GM21447 (cell line): ENCODE results near the gene DENND1A.
"Not testable (repeated sequence)": the region's sequence is repeated elsewhere in the genome, so short reads cannot be mapped to it uniquely, and the experiment has no call there.

ENCODE experiments used
- ATAC-seq: cut with Tn5 transposase; IDR thresholded peaks from one replicate; pipeline ENCODE4 v1.9.1; 2021; ENCODE audit not compliant: unreplicated experiment

The DENND1A gene

GRCh38 chr9:123825342-123826060 lies 104.4 kb downstream of the DENND1A start:
- ATAC-seq = no peak

- ATAC-seq = no peak
These were observed 106.6 kb downstream of the DENND1A start for GRCh38 chr9:123823194-123823947.

- ATAC-seq = no peak
These were observed 108.3 kb downstream of the DENND1A start for GRCh38 chr9:123821619-123822018.

- no peak for ATAC-seq
These were observed 109.8 kb downstream of the DENND1A start for GRCh38 chr9:123820139-123820538.

GRCh38 chr9:123816817-123817472 lies 113.0 kb downstream of the DENND1A start:
- ATAC-seq = no peak

GRCh38 chr9:123815856-123816255 lies 114.1 kb downstream of the DENND1A start:
- ATAC-seq = not testable (repeated sequence)

GRCh38 chr9:123814496-123814895 lies 115.4 kb downstream of the DENND1A start:
- no peak for ATAC-seq

GRCh38 chr9:123812984-123813383 lies 116.9 kb downstream of the DENND1A start:
- ATAC-seq = no peak

GRCh38 chr9:123807251-123807650 lies 122.7 kb downstream of the DENND1A start:
- no peak for ATAC-seq

GRCh38 chr9:123806829-123807228 lies 123.1 kb downstream of the DENND1A start:
- no peak for ATAC-seq

- no peak for ATAC-seq
These were observed 131.7 kb downstream of the DENND1A start for GRCh38 chr9:123798195-123798594.

GRCh38 chr9:123796618-123797484 lies 133.1 kb downstream of the DENND1A start:
- no peak for ATAC-seq

GRCh38 chr9:123796094-123796493 lies 133.8 kb downstream of the DENND1A start:
- ATAC-seq = no peak

- ATAC-seq = no peak
These were observed 134.6 kb downstream of the DENND1A start for GRCh38 chr9:123795336-123795735.

GRCh38 chr9:123792501-123792900 lies 137.4 kb downstream of the DENND1A start:
- ATAC-seq = no peak

GRCh38 chr9:123789554-123790292 lies 140.2 kb downstream of the DENND1A start:
- no peak for ATAC-seq

- ATAC-seq = no peak
These were observed 142.5 kb downstream of the DENND1A start for GRCh38 chr9:123787416-123787815.

GRCh38 chr9:123784518-123784917 lies 145.4 kb downstream of the DENND1A start:
- no peak for ATAC-seq

- ATAC-seq = no peak
These were observed 151.6 kb downstream of the DENND1A start for GRCh38 chr9:123778232-123778902.
